GM21381 (cell line): ENCODE results near the gene UPP1.

Source experiments
- ATAC-seq: cut with Tn5 transposase; IDR thresholded peaks from one replicate; pipeline ENCODE4 v1.9.1; 2021; ENCODE audit warnings: mild to moderate bottlenecking, moderate library complexity; ENCODE audit not compliant: unreplicated experiment

The UPP1 gene

GRCh38 chr7:48085433-48085791 is 3.7 kb upstream of the UPP1 start:
- ATAC-seq, result no peak

- ATAC-seq, result no peak
These were observed 3.1 kb upstream of the UPP1 start for GRCh38 chr7:48085942-48086341.

- ATAC-seq, result peak; percentile 12
These were observed 1.7 kb upstream of the UPP1 start for GRCh38 chr7:48087349-48087748.

GRCh38 chr7:48088559-48089045 is 463 bp upstream of the UPP1 start:
- peak; percentile 50 for ATAC-seq

- ATAC-seq, result no peak
These were observed 1.2 kb downstream of the UPP1 start for GRCh38 chr7:48090095-48090805.

- no peak for ATAC-seq
These were observed 2.7 kb downstream of the UPP1 start for GRCh38 chr7:48091506-48092433.

- no peak for ATAC-seq
These were observed 5.8 kb downstream of the UPP1 start for GRCh38 chr7:48094861-48095293.

- ATAC-seq, result no peak
These were observed 7.2 kb downstream of the UPP1 start for GRCh38 chr7:48096273-48096672.

GRCh38 chr7:48097521-48098231 is 8.6 kb downstream of the UPP1 start:
- ATAC-seq, result no peak

- no peak for ATAC-seq
These were observed 9.8 kb downstream of the UPP1 start for GRCh38 chr7:48098846-48099245.

- no peak for ATAC-seq
These were observed 10.7 kb downstream of the UPP1 start for GRCh38 chr7:48099781-48100180.

- no peak for ATAC-seq
These were observed 12.3 kb downstream of the UPP1 start for GRCh38 chr7:48101352-48101751.

- no peak for ATAC-seq
These were observed 12.9 kb downstream of the UPP1 start for GRCh38 chr7:48101968-48102367.

GRCh38 chr7:48102530-48102929 is 13.5 kb downstream of the UPP1 start:
- no peak for ATAC-seq

- no peak for ATAC-seq
These were observed 16.0 kb downstream of the UPP1 start for GRCh38 chr7:48105045-48105444.

GRCh38 chr7:48106906-48107659 is 18.0 kb downstream of the UPP1 start:
- ATAC-seq, result no peak

- no peak for ATAC-seq
These were observed 18.9 kb downstream of the UPP1 start for GRCh38 chr7:48107926-48108472.

GRCh38 chr7:48108959-48109847 is 20.1 kb downstream of the UPP1 start:
- no peak for ATAC-seq
